HepG2 (cell line): ENCODE measurements around the gene SQSTM1. TPM values are rescaled to one million over a fixed set of nuclear protein-coding genes. Genes with fewer than 3 reads are reported as not detected.

Source experiments
- NFIB ChIP-seq: sonication (generic); formaldehyde crosslinking; IDR thresholded peaks from 2 replicates; pipeline ENCODE4 v1.9.0; 2021; ENCODE audit warnings: missing genetic modification reagents, mild to moderate bottlenecking, borderline replicate concordance
- NR2F1 ChIP-seq, 2 experiments: fragments of 450-650 bp in 1 of 2; formaldehyde crosslinking in 1 of 2; IDR thresholded peaks; 2 replicates each; pipeline versions ENCODE4 v1.5.0 to v1.6.1; 2016 to 2020; ENCODE audit warnings: mild to moderate bottlenecking in 1 of 2, missing compliant biosample characterization in 1 of 2, missing genetic modification reagents in 1 of 2, moderate library complexity in 1 of 2
- POLR2AphosphoS5 ChIP-seq: IDR thresholded peaks from 2 replicates; pipeline ENCODE4 v1.6.1; 2012; ENCODE audit warnings: low read depth, low read length
- RFXAP ChIP-seq: sonication (generic); formaldehyde crosslinking; IDR thresholded peaks from 2 replicates; pipeline ENCODE4 v1.4.0; 2020; ENCODE audit warnings: missing genetic modification reagents, borderline replicate concordance
- TBX2 ChIP-seq: sonication (generic); formaldehyde crosslinking; IDR thresholded peaks from 2 replicates; pipeline ENCODE4 v1.5.0; 2020; ENCODE audit warnings: missing genetic modification reagents, mild to moderate bottlenecking, borderline replicate concordance
- ZC3H4 ChIP-seq: sonication (generic); formaldehyde crosslinking; IDR thresholded peaks from 2 replicates; pipeline ENCODE4 v1.4.0; 2020; ENCODE audit warnings: missing genetic modification reagents, borderline replicate concordance
- ZFP36L1 ChIP-seq: sonication (generic); formaldehyde crosslinking; IDR thresholded peaks from 2 replicates; pipeline ENCODE4 v1.8.0; 2022; ENCODE audit warnings: mild to moderate bottlenecking, missing genetic modification reagents, moderate library complexity
- ZNF550 ChIP-seq: sonication (generic); formaldehyde crosslinking; IDR thresholded peaks from 2 replicates; pipeline ENCODE4 v1.4.0; 2020; ENCODE audit warnings: mild to moderate bottlenecking, missing genetic modification reagents, borderline replicate concordance
- ZNF598 ChIP-seq: sonication (generic); formaldehyde crosslinking; IDR thresholded peaks from 2 replicates; pipeline ENCODE4 v1.5.1; 2020; ENCODE audit warnings: mild to moderate bottlenecking, missing genetic modification reagents, borderline replicate concordance
- ZNF879 ChIP-seq: sonication (generic); formaldehyde crosslinking; IDR thresholded peaks from 2 replicates; pipeline ENCODE4 v1.8.1; 2023; ENCODE audit warnings: missing genetic modification reagents
- polyA plus RNA-seq, 8 experiments: library from polyadenylated mRNA; depleted of rRNA in 3 of 8; stranded (reverse) in 7 of 8; unstranded in 1 of 8; fragments of >200 nt; fragmentation: Illumina TruSeq in 4 of 8; extraction: Trizol in 4 of 8; gene quantifications; 2 replicates each; pipeline versions ENCODE4 v1.2.1 to v1.2.3, GENCODE V29; 2011 to 2016; ENCODE audit warnings: low read depth in 4 of 8, missing spikeins in 1 of 8, mixed read lengths in 1 of 8; ENCODE audit not compliant: insufficient read depth in 1 of 8
- total RNA-seq, 5 experiments: library from RNA; depleted of rRNA; stranded (reverse); fragments of >200 nt; fragmentation: Illumina TruSeq; extraction: Trizol; gene quantifications; 2 replicates each; pipeline ENCODE4 v1.2.3, GENCODE V29; 2016; ENCODE audit warnings: low read depth in 1 of 5
- TF ChIP-seq, protein P1 (sequence below): sonication (generic); formaldehyde crosslinking; IDR thresholded peaks from 2 replicates; pipeline ENCODE4 v1.4.0; 2020; ENCODE audit warnings: missing genetic modification reagents
- TF ChIP-seq, protein P2 (sequence below): sonication (generic); formaldehyde crosslinking; IDR thresholded peaks from 2 replicates; pipeline ENCODE4 v1.5.0; 2020; ENCODE audit warnings: missing genetic modification reagents, mild to moderate bottlenecking, borderline replicate concordance
- TF ChIP-seq, protein P3 (sequence below): fragments of 450-650 bp; IDR thresholded peaks from 2 replicates; pipeline ENCODE4 v1.6.1; 2016
- TF ChIP-seq, protein P4 (sequence below): sonication (generic); formaldehyde crosslinking; IDR thresholded peaks from 2 replicates; pipeline ENCODE4; 2020; ENCODE audit warnings: missing genetic modification reagents, mild to moderate bottlenecking, borderline replicate concordance

Gene SQSTM1
- total and polyA plus RNA-seq, 2 of the 13 experiments (the other 11 are each of a cell fraction or from before 2014, with no cell fraction given): 90.9 to 160 TPM

DNA sequence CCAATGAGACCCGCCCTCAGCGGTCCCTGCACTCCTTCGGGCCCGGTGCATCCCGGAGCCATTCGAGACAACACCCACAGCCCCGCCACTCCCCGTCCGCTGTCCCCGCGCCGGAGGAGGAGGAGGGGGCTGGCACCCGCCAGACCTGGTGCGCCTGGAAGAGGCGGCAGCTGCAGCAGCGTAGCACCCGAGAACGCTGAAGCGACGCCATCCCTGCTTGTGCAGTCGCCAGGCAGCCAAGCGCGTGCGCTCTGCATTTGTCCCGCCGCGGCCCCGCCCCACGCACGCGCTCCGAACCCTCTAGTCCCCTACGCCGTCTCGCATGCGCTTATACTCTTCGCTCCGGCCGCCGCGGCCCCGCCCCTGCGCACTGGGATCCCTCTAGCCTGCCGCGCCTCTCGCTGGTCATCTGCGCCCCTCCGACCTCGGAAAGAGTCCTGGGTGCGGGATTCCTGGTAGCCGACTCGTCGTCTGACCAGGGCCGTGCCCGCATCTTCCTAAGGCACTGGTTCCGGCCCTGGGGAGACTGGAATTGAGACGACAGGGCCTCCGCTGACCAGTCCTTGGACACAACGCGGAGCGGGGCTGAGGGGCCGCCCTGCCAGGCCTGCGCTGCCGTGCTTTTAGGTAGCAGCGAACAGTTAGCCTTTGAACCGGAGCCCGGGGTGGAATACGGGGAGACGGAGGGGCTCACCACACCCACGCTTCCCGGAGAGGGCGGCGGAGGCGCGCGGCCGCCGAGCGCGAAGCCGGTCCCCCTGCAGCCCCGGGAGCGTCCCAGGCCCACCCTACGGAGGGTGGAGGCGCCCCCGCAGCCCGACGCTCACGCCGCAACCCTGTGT, 38.1 kb downstream of the SQSTM1 start, which contains the start of gene MRNIP (continued):
- TF ChIP-seq, protein P1, sequence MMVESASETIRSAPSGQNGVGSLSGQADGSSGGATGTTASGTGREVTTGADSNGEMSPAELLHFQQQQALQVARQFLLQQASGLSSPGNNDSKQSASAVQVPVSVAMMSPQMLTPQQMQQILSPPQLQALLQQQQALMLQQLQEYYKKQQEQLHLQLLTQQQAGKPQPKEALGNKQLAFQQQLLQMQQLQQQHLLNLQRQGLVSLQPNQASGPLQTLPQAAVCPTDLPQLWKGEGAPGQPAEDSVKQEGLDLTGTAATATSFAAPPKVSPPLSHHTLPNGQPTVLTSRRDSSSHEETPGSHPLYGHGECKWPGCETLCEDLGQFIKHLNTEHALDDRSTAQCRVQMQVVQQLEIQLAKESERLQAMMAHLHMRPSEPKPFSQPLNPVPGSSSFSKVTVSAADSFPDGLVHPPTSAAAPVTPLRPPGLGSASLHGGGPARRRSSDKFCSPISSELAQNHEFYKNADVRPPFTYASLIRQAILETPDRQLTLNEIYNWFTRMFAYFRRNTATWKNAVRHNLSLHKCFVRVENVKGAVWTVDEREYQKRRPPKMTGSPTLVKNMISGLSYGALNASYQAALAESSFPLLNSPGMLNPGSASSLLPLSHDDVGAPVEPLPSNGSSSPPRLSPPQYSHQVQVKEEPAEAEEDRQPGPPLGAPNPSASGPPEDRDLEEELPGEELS: peak; percentile 72
- TF ChIP-seq ZNF879 (CRISPR knock-in tag): peak; percentile 66
- TF ChIP-seq, protein P2, sequence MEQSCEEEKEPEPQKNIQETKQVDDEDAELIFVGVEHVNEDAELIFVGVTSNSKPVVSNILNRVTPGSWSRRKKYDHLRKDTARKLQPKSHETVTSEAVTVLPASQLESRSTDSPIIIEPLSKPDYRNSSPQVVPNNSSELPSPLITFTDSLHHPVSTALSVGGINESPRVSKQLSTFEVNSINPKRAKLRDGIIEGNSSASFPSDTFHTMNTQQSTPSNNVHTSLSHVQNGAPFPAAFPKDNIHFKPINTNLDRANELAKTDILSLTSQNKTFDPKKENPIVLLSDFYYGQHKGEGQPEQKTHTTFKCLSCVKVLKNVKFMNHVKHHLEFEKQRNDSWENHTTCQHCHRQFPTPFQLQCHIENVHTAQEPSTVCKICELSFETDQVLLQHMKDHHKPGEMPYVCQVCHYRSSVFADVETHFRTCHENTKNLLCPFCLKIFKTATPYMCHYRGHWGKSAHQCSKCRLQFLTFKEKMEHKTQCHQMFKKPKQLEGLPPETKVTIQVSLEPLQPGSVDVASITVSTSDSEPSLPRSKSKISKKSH: peak; percentile 1; the same call in 1 of the 2 replicates
- peak; percentile 68; the same call in 1 of the 2 replicates for TF ChIP-seq RFXAP
- no peak for TF ChIP-seq NFIB (CRISPR knock-in tag)
- TF ChIP-seq ZFP36L1 (CRISPR knock-in tag): no peak
- TF ChIP-seq, protein P3, sequence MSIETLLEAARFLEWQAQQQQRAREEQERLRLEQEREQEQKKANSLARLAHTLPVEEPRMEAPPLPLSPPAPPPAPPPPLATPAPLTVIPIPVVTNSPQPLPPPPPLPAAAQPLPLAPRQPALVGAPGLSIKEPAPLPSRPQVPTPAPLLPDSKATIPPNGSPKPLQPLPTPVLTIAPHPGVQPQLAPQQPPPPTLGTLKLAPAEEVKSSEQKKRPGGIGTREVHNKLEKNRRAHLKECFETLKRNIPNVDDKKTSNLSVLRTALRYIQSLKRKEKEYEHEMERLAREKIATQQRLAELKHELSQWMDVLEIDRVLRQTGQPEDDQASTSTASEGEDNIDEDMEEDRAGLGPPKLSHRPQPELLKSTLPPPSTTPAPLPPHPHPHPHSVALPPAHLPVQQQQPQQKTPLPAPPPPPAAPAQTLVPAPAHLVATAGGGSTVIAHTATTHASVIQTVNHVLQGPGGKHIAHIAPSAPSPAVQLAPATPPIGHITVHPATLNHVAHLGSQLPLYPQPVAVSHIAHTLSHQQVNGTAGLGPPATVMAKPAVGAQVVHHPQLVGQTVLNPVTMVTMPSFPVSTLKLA: peak; percentile 82
- TF ChIP-seq ZNF550: no peak
- peak; percentile 95 for TF ChIP-seq POLR2AphosphoS5
- TF ChIP-seq, protein P4, sequence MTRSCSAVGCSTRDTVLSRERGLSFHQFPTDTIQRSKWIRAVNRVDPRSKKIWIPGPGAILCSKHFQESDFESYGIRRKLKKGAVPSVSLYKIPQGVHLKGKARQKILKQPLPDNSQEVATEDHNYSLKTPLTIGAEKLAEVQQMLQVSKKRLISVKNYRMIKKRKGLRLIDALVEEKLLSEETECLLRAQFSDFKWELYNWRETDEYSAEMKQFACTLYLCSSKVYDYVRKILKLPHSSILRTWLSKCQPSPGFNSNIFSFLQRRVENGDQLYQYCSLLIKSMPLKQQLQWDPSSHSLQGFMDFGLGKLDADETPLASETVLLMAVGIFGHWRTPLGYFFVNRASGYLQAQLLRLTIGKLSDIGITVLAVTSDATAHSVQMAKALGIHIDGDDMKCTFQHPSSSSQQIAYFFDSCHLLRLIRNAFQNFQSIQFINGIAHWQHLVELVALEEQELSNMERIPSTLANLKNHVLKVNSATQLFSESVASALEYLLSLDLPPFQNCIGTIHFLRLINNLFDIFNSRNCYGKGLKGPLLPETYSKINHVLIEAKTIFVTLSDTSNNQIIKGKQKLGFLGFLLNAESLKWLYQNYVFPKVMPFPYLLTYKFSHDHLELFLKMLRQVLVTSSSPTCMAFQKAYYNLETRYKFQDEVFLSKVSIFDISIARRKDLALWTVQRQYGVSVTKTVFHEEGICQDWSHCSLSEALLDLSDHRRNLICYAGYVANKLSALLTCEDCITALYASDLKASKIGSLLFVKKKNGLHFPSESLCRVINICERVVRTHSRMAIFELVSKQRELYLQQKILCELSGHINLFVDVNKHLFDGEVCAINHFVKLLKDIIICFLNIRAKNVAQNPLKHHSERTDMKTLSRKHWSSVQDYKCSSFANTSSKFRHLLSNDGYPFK (CRISPR knock-in tag): peak; percentile 90
- TF ChIP-seq ZC3H4 (CRISPR knock-in tag): no peak
- peak; percentile 85 for TF ChIP-seq TBX2 (CRISPR knock-in tag)
- TF ChIP-seq ZNF598: peak; percentile 77; the same call in 1 of the 2 replicates
- TF ChIP-seq NR2F1 (CRISPR knock-in tag; IDR thresholded peaks at IDR 0.05): no peak
